Kidney (tissue), 14 donors: ENCODE data around the gene NRXN3. TPM values are rescaled to one million over a fixed set of nuclear protein-coding genes. Genes with fewer than 3 reads are reported as not detected.

ENCODE experiments used
- DNase-seq, 5 donors: peaks; one replicate each; pipeline ENCODE4 v3.0.0-alpha.2; 2013 to 2020
- FAIRE-seq: peaks from 2 replicates; lab custom pipeline; 2012; peaks lifted over from hg19 to GRCh38; lab: Jason Lieb, UNC
- H3K27ac ChIP-seq, 2 donors: one replicate each; pipeline ENCODE4 v1.7.0; 2013; ENCODE audit warnings: low read depth in 2 of 2, low read length in 2 of 2, inconsistent platforms in 1 of 2
- H3K27me3 ChIP-seq: one replicate; pipeline ENCODE4 v1.7.1; 2013; ENCODE audit warnings: low read length, inconsistent platforms; ENCODE audit not compliant: control insufficient read depth, insufficient read depth
- H3K36me3 ChIP-seq, 3 donors: one replicate each; pipeline versions ENCODE4 v1.7.0 to v1.7.1; 2013; ENCODE audit warnings: low read length in 3 of 3, control low read depth in 1 of 3, inconsistent platforms in 1 of 3; ENCODE audit not compliant: insufficient read depth in 3 of 3, control insufficient read depth in 2 of 3
- H3K4me1 ChIP-seq, 3 donors: one replicate each; pipeline versions ENCODE4 v1.7.0 to v1.7.1; 2013; ENCODE audit warnings: low read length in 3 of 3, inconsistent platforms in 1 of 3, low read depth in 1 of 3; ENCODE audit not compliant: control insufficient read depth in 2 of 3, insufficient read depth in 2 of 3
- H3K4me3 ChIP-seq, 3 donors: one replicate each; pipeline versions ENCODE4 v1.7.0 to v1.8.1; 2013; ENCODE audit warnings: low read length in 3 of 3, control low read depth in 1 of 3, inconsistent platforms in 1 of 3
- H3K9ac ChIP-seq, 3 donors: one replicate each; pipeline versions ENCODE4 v1.7.0 to v1.7.1; 2013; ENCODE audit warnings: low read length in 3 of 3, control low read depth in 1 of 3, inconsistent platforms in 1 of 3
- H3K9me3 ChIP-seq, 3 donors: one replicate each; pipeline versions ENCODE4 v1.7.0 to v1.7.1; 2013; ENCODE audit warnings: low read length in 3 of 3, control low read depth in 1 of 3, inconsistent platforms in 1 of 3; ENCODE audit not compliant: control insufficient read depth in 2 of 3, insufficient read depth in 1 of 3
- intact Hi-C: fragments of 100-400 bp; cut with DNase I; formaldehyde crosslinking; loops from one replicate; pipeline ENCODE4 v1.11.1; 2022
- polyA plus RNA-seq: library from polyadenylated mRNA; stranded (reverse); fragments of 350-450 nt; fragmentation: Illumina TruSeq; extraction: RNeasy Lipid Tissue Mini Kit (QIAGEN cat#74804); gene quantifications from one replicate; pipeline ENCODE4 v1.2.3, GENCODE V29; 2014; ENCODE audit warnings: low read depth, low replicate concordance; ENCODE audit not compliant: insufficient read depth
- total RNA-seq: library from RNA; stranded (reverse); fragmentation: NEBNext Ultra II Directional; extraction: Animal tissue kit (Norgen Biotek cat#: 25700); gene quantifications from one replicate; pipeline ENCODE4 v1.2.1, GENCODE V29; 2021
- TF ChIP-seq, protein P1 (sequence below): IDR thresholded peaks from 3 replicates; pipeline ENCODE4 v1.5.1; 2012; ENCODE audit warnings: mild to moderate bottlenecking, moderate library complexity, borderline replicate concordance; ENCODE audit not compliant: insufficient read depth; ENCODE audit errors: extremely low read depth
- donor health status: control.
- donor health status: control.
- donor health status: control.
- donor health status: control.
- donor health status: control.
- donor health status: DM: yes; HTN: yes; CAD: no.
- donor health status: Normal renal cell carcinoma (clear cell type).

NRXN3 gene
- total and polyA plus RNA-seq, 2 donors from 2014 or later, result 1.5 to 2.4 TPM

DNA sequence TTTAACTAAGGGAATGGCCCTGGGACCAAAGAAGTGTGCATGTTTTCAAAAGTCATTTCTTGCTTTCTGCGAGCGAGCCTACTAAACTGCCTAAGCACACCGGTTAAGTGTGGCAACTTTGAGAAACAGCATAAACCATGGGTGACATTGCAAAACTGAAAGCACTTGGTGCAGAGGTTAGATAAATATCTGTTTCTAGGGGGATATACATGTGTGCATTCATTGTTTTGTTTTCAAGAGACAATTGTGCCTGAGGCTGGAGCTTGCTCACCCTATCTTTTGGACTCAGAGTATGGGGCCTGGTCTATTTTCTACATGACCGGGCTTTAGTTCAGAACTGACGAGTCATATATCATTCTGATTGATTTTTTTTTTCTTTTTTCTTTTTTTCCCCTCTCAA, 923.4 kb downstream of the NRXN3 start:
- intact Hi-C loops, result no loop called here
- Histone ChIP-seq H3K4me1 (no peaks in the 10 kb centered on the region), H3K4me3 (no peak overlapping the region), H3K9me3 (no peaks in the 10 kb centered on the region), H3K27ac (no peak overlapping the region), H3K36me3 (no peaks in the 10 kb centered on the region), H3K9ac (no peak overlapping the region), H3K27me3 (no peaks in the 10 kb centered on the region)
- TF ChIP-seq, protein P1, sequence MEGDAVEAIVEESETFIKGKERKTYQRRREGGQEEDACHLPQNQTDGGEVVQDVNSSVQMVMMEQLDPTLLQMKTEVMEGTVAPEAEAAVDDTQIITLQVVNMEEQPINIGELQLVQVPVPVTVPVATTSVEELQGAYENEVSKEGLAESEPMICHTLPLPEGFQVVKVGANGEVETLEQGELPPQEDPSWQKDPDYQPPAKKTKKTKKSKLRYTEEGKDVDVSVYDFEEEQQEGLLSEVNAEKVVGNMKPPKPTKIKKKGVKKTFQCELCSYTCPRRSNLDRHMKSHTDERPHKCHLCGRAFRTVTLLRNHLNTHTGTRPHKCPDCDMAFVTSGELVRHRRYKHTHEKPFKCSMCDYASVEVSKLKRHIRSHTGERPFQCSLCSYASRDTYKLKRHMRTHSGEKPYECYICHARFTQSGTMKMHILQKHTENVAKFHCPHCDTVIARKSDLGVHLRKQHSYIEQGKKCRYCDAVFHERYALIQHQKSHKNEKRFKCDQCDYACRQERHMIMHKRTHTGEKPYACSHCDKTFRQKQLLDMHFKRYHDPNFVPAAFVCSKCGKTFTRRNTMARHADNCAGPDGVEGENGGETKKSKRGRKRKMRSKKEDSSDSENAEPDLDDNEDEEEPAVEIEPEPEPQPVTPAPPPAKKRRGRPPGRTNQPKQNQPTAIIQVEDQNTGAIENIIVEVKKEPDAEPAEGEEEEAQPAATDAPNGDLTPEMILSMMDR, result no peak
- FAIRE-seq (no peak), DNase-seq (no peak)

DNA sequence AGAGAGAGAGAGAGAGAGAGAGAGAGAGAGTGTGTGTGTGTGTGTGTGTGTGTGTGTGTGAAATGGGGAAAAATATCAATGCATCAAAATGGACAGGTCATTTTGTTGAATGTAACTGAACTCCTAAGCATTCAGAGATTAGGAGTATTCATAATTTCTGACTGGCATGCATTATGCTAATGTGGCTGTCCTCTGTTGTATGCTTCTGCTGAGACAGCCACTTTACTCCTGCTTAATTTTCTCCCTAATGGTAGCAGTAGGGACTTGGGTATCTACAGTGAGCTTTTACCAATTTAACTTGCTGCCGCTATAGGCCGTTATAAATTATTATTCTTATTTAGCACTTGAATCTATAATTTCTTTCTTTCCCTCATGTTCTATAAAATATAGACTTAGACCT, 924.8 kb downstream of the NRXN3 start:
- TF ChIP-seq, protein P1, result no peak
- DNase-seq, result no peak
- Histone ChIP-seq H3K36me3 (no peaks in the 10 kb centered on the region), H3K27ac (no peak overlapping the region), H3K4me3 (no peak overlapping the region), H3K9me3 (no peaks in the 10 kb centered on the region), H3K4me1 (no peaks in the 10 kb centered on the region), H3K9ac (no peak overlapping the region), H3K27me3 (no peaks in the 10 kb centered on the region)
- intact Hi-C loops, result no loop called here
- no peak for FAIRE-seq

DNA sequence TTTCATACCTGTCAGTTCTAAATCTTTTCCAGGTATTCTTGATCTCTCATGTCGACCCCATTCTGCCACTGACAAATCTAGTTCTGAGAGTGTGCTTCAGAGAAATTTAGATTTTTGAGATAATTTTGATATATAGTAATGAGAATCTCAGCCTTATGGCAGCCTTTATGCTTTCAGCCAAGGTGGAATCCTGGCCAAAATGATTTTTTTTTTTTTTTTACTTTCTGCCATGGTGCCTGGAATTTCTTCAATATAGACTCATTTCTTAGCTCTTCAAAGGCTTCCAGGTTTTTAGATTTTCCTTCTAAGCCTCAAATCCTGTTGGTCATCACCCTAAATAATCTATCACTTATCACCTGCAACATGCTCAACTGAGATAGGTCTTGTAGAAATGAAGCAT, 926.6 kb downstream of the NRXN3 start:
- intact Hi-C loops, result no loop called here
- no peak for FAIRE-seq

More for the DNA sequence above, 926.6 kb downstream of the NRXN3 start:
- Histone ChIP-seq H3K36me3 (no peaks in the 10 kb centered on the region), H3K27me3 (no peaks in the 10 kb centered on the region), H3K4me3 (no peak overlapping the region), H3K9ac (no peak overlapping the region), H3K4me1 (no peaks in the 10 kb centered on the region), H3K27ac (no peak overlapping the region), H3K9me3 (no peaks in the 10 kb centered on the region)
- TF ChIP-seq, protein P1, result no peak
- DNase-seq, result no peak
